GM18526 (cell line): Measurements from ENCODE around the gene KANK2.

Experiments used
- POLR2A ChIP-seq: IDR thresholded peaks from 3 replicates; pipeline ENCODE4 v1.6.1; 2011; ENCODE audit not compliant: insufficient read length; ENCODE audit errors: extremely low read depth

KANK2 gene

DNA sequence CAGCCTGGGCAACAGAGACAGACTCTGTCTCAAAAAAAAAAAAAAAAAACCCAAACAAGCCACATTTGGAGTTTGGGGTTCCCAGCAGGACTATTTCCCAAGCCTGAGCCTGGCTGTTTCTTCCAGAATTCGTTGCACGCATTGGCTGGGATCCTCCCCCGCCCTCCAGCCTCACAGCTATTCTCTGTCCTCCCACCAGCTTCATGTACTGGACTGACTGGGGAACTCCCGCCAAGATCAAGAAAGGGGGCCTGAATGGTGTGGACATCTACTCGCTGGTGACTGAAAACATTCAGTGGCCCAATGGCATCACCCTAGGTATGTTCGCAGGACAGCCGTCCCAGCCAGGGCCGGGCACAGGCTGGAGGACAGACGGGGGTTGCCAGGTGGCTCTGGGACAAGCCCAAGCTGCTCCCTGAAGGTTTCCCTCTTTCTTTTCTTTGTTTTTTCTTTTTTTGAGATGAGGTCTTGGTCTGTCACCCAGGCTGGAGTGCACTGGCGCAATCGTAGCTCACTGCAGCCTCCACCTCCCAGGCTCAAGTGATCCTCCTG is 81.4 kb downstream of the KANK2 start:
- no peak for TF ChIP-seq POLR2A

DNA sequence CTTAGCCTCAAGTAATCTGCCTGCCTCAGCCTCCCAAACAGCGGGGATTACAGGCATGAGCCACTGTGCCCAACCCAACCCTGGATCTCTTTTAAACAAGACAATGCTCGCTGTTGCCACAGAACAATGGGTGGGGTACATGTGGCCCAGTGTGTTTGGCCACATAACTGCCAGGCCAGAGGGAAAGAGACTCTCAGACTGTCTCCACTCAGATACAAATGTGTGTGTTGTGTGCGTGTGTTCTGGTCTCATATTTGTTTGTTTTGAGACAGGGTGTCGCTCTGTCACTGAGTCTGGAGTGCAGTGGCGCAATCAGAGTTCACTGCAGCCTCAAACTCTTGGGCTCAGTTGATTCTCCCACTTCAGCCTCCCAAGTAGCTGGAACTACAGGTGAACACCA is 82.3 kb downstream of the KANK2 start:
- no peak for TF ChIP-seq POLR2A
